Measurements from ENCODE around the gene NLK. TPM values are rescaled to one million over a fixed set of nuclear protein-coding genes. Genes with fewer than 3 reads are reported as not detected.
"Not testable (repeated sequence)": the region's sequence is repeated elsewhere in the genome, so short reads cannot be mapped to it uniquely, and the experiment has no call there.

NLK gene
- total RNA-seq, 1 donor from 2014 or later = 32.7 TPM

DNA sequence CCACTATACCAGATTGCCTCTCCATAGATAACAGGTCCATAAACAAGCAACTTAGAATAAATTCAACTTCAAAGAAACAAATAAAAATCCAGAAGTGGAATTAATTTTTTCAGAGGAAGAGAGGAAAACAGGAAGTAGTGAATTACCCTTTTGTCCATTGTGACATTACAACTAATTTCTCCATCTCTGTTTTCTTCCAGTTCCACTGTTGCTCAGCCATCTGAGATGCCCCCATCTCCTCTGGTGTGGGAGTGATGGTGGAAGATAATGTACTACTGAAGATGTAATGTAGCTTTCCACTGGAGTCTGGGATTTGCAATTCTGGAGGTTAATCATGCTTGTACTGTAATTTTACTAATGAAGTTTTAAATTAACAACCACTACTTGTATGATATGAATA lies 151.9 kb downstream of the NLK start:
- DNase-seq (ENCODE audit: low read depth) = no peak

DNA sequence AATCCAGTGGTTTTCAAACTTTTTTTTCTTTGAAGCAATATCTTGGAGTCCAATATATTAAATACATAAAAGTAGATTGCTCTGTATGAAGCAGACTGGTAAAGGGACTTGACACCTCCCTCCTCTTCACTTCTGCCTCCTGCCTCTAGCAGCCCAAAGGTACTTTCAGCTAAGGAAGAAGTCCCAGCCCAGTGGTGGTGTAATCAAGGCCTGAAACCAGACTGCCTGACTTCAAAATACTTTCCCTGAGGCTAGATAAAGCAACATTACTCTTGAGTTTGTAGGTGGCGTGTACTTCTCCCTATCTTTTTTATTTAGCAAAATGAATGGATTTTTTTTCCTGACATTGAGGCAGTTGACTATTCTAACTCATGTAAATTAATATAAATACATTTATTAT lies 154.2 kb downstream of the NLK start:
- DNase-seq (ENCODE audit: low read depth) = no peak

DNA sequence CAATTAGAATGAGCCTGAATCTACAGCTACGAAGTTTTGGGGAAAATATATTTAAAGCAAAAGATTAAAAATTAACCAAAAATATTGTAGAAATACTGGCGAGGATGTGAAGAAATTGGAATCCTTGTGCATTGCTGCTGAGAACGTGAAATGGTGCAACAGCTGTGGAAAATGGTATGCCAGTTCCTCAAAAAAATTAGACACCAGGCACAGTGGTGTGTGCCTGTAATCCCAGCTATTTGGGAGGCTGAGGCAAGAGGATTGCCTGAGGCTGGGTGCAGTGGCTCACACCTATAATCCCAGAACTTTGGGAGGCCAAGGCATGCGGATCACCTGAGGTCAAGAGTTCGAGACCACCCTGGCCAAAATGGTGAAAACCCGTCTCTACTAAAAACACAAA lies 156.6 kb downstream of the NLK start:
- no peak for DNase-seq (ENCODE audit: low read depth)

DNA sequence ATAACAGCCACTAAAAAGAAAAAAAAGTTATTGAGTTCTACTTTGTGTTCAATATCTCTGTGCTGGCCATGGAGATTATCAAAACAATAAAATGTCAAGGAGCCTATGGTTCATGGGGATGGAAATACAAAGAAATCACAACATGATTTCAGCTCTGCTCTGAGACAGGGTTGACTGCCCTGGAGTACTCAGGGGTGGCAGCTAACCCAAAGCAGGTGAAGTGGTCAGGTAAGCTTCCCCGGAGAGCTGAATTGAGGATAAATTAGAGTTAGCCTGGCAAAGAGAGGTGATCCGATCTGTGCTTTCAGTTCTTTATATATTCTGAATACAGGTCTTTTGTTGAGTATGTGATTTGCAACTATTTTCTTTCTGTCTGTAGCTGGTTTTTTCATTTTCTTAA lies 157.3 kb downstream of the NLK start:
- no peak for DNase-seq (ENCODE audit: low read depth)

- no peak for DNase-seq (ENCODE audit: low read depth)
These were observed 158.8 kb downstream of the NLK start for GRCh38 chr17:28201315-28201714.

DNA sequence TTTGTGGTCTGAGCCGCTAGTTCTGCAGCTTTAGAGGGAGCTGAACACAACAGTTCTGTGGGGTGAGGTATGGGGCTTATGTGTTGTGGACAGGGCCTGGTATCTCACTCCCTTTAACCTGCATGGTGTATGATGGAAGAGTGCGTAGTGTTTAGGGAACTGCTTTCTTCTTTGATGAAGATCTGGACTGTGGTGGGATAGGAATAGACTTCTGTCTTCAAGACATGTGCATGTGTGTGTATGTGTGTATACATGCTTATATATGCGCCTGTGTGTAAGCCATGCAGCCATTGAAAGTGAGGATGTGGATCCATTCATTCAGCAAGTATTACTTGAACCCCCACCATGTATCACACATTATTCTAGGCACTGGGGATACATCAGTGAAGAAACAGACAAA lies 161.8 kb downstream of the NLK start:
- DNase-seq (ENCODE audit: low read depth) = no peak

DNA sequence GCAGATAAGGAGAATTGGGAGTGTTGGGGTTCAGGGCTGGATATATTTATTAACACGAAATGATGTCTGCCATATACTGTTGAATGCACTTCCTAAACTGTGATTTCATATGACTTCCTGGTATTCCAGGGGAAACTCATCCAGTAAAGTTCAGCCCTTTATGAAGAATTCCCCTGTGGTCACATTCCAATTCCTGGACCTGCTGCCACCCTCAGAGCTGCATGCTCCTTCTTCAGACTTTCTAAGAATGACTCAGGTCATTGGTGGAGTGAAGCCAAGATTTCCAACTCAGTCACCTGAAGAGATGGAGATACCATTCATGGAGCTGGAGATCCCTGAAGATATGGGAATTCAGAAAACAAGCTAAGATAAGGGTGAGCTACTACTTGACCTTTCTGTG lies 162.3 kb downstream of the NLK start:
- peak; percentile 91 for DNase-seq (ENCODE audit: low read depth)

DNA sequence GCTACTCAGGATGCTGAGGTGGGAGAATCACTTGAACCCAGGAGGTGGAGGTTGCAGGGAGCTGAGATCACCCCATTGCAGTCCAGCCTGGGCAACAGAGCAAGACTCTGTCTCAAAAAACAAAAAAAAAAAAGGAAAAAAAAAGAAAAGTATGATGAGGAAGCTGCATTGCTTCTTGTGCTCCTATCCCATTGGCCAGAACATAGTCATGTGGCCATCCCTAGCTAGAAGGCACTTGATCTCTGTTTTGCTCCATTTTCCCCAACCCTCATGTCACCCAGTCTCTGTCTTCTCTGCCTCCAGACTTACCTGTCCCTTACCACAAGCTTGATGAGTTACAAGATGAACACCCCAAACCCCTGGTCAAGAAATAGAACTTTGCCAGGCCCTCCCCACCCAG lies 163.8 kb downstream of the NLK start:
- no peak for DNase-seq (ENCODE audit: low read depth)

GRCh38 chr17:28211811-28212210 lies 169.3 kb downstream of the NLK start:
- DNase-seq (ENCODE audit: low read depth) = no peak

DNA sequence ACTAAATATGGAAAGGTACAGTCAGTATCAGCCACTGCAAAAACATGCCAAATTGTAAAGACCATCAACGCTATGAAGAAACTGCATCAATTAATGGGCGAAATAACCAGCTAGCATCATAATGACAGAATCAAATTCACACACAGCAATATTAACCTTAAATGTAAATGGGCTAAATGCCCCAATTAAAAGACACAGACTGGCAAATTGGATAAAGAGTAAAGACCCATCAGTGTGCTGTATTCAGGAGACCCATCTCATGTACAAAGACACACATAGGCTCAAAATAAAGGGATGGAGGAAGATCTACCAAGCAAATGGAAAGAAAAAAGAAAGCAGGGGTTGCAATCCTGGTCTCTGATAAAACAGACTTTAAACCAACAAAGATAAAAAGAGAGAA lies 171.1 kb downstream of the NLK start:
- DNase-seq (ENCODE audit: low read depth) = not testable (repeated sequence)

DNA sequence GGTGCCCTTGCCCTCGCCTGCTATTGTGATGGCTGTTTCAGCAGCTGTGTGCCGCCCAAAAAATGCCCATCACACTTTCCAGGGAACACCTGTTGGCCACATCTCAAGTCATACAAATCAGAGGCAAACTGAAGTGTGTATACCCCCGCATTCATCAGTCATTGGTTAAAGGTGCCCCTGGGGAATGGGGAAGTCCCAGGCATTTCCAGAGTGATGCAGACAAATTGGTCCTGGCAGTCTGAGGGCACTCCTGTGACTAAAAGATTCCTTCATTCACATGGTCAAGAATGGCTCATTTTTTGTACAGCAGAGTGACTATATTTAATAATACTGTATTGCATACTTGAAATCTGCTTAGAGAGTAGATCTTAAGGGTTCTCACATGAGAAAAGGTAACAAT lies 173.6 kb downstream of the NLK start:
- DNase-seq (ENCODE audit: low read depth) = no peak

- DNase-seq (ENCODE audit: low read depth) = no peak
These were observed 174.1 kb downstream of the NLK start for GRCh38 chr17:28216528-28216927.

DNA sequence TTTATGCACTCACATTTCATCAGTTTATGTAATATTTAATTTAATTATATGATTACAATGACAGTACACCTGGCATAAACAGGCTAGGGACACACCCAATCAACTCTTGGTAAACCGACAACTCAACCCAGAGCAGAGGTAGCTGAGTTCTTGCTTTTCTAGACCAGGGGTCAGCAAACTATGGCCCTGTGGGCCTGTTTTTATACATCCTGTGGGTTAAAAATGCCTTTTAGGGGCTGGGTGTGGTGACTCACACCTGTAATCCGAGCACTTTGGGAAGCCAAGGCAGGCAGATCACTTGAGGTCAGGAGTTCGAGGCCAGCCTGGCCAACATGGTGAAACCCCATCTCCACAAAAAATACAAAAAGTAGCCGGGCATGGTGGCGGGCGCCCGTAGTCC lies 177.3 kb downstream of the NLK start:
- no peak for DNase-seq (ENCODE audit: low read depth)

DNA sequence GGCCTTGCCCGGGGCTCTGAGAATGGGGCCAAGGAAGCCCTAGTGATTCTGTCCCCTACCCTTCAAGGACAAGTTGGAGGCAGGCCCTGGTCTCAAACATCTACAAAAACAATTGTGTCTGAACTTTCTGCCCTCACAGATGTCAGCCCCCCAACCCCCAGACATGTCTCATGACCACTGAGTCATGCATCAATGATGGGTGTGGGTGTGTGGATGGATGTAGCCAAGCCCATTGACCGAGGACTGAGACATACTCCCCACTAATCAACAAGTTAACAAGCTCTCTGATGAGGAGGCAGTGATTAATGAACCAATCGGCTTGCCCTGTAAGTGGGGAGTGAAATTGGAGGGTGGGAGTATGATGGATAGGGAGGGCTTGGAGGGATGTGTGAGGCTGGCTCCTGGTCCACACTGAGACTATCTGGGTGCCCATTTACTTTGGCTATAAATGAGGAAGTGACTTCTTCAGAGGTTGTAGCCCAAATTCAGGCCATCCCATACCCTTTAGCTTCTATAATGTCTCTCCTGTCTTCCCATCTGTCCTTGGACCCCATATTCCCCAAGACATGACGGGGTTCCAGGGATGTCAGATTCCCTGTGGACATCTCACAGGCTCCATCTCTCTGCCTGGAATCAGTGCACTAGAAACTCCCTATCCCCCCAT lies 179.4 kb downstream of the NLK start:
- peak; percentile 30 for DNase-seq (ENCODE audit: low read depth)

DNA sequence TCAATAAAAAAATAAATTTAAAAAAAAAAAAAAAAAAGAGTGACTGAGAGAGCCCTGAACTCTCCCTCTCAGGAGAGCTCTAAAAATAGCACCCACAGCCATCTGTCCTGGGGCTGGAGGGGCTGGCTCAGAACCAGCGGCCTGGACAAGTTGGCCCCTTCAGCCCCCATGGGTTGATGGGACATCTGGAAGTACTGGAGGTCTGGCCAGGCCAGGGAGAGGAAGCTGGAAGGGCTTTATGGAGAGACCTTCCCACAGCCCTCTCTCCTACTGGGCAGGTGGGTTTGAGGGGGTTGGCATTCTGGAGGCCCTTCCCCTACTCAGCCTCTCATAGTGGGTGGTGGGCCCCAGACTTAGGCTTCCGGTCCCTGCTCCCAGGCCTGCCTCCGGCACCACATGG lies 182.8 kb downstream of the NLK start:
- no peak for DNase-seq (ENCODE audit: low read depth)

GRCh38 chr17:28225867-28226266 lies 183.4 kb downstream of the NLK start:
- DNase-seq (ENCODE audit: low read depth) = no peak

- no peak for DNase-seq (ENCODE audit: low read depth)
These were observed 184.3 kb downstream of the NLK start for GRCh38 chr17:28226563-28227315.

DNA sequence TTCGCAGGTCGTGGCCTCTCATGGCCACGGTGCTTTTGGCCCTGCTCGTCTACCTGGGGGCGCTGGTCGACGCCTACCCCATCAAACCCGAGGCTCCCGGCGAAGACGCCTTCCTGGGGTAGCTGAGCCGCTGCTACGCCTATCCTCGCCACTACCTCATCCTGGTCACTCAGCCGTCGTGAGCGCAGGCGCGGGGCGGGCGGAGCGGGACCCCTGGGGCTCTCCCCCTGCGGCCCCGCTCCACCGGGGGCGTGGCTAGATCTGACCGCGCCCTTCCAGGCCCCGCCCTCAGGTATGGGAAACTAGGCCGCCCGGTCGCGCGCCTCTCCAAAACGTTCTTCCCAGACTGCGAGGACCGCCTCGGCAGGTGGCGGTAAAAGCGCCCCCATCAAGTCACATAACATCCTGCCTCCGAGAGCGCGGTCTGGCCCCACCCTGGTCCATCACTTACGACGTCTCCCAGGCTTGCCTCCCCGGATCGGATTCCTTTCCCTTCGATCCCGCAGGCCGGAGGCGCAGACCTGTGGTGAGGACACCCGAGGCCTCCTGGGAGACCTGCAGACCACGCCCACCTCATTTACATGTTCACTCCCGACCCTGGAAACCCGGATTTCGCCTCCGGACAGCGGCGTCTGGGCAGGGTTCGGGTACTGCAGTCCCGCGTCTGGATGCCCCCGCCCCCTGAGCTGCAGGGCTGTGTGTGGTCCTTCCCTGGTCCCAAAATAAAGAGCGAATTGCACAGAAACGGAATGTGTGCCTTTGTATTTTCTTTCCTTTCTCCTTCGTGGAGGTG lies 185.0 kb downstream of the NLK start:
- peak; percentile 82 for DNase-seq (ENCODE audit: low read depth)

GRCh38 chr17:28228109-28228840 lies 185.8 kb downstream of the NLK start:
- DNase-seq (ENCODE audit: low read depth) = no peak

DNA sequence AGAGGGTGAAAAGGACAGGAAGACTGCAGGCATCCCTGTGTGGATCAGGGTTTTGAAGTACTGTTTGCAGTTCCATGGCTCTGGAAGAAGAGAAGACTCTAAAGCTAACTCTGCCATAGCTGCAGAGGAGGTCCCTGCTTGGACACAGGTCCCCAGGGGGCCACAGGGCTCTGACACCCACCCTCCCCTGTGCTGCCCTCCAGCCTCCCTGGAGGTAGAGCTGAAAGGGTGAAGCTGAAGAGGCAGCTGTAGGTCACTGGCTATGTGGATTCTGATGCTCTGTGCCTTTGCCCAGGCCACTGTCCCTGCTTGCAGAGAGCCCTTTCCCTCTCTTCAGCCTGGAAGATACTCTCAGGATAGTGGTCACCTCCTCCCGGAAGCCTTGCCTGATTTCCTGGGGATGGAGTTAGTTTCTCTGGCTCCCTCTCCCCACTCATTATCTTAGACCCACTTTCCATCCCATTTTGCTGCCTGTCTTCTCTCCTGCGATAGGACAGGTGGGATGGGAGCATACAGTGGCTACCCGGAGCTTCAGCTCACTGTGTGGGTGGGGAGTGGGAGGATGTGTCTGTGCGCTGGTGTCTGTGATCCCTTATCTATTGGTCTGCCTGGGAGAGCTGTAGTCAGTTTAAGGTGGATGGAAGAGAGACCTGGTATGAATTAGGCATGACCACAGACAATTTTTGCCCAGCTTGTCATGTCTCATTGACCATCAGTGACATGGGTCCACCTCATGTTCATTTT lies 186.7 kb downstream of the NLK start:
- no peak for DNase-seq (ENCODE audit: low read depth)

GRCh38 chr17:28230011-28230410 lies 187.5 kb downstream of the NLK start:
- peak; percentile 35 for DNase-seq (ENCODE audit: low read depth)
